Measurements from ENCODE around the gene PRKRIP1.

PRKRIP1 gene

DNA sequence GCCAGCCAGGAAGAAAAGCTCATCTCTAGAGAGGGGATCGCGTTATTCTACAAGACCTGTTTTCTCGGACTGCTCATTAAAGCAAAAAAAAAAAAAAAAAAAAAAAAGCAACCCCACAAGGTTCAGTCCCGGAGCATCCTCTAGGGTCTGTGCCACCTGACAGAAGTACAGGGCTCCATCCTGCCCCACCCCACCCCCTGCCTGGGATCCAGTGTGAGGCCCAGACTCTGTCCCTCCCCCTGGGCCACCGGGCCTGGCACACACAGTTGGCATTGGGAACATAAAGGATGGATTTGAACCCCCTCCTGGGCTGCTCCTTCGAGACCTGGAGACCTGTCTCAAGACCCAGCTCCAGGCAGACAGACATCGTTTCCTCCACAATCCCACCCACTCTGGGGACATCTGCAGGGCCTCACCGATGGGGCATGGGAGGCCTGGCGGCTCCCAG, 37.9 kb downstream of the PRKRIP1 start:
- Histone ChIP-seq H3K9ac (ENCODE audit: low read depth, low read length) (peak overlapping the region; percentile 69; the same call in 1 of the 2 replicates), H3K9me3 (ENCODE audit: insufficient read depth, low read depth, low read length) (no peaks in the 10 kb centered on the region), H3K27ac (ENCODE audit: low read length) (no peak overlapping the region), H3K4me1 (ENCODE audit: insufficient read depth, low read length) (no peaks in the 10 kb centered on the region; the same call in 1 of the 2 replicates), H3K27me3 (ENCODE audit: insufficient read depth, low read length) (no peaks in the 10 kb centered on the region), H3K4me3 (ENCODE audit: low read length) (peak overlapping the region; percentile 87), H3K36me3 (ENCODE audit: insufficient read depth, low read depth, low read length) (no peaks in the 10 kb centered on the region)

GRCh38 chr7:102436118-102436517, 40.0 kb downstream of the PRKRIP1 start:
- Histone ChIP-seq H3K36me3 (ENCODE audit: insufficient read depth, low read depth, low read length) (no peaks in the 10 kb centered on the region), H3K27ac (ENCODE audit: low read length) (no peak overlapping the region), H3K9me3 (ENCODE audit: insufficient read depth, low read depth, low read length) (no peaks in the 10 kb centered on the region), H3K4me3 (ENCODE audit: low read length) (no peak overlapping the region), H3K9ac (ENCODE audit: low read depth, low read length) (no peak overlapping the region), H3K4me1 (ENCODE audit: insufficient read depth, low read length) (no peaks in the 10 kb centered on the region; the same call in 1 of the 2 replicates), H3K27me3 (ENCODE audit: insufficient read depth, low read length) (no peaks in the 10 kb centered on the region)

- H3K9ac ChIP-seq (ENCODE audit: low read depth, low read length): peak overlapping the region; percentile 21
- H3K36me3 ChIP-seq (ENCODE audit: insufficient read depth, low read depth, low read length): no peaks in the 10 kb centered on the region
- H3K27me3 ChIP-seq (ENCODE audit: insufficient read depth, low read length): no peaks in the 10 kb centered on the region
- H3K27ac ChIP-seq (ENCODE audit: low read length): no peak overlapping the region
- no peak overlapping the region for H3K4me3 ChIP-seq (ENCODE audit: low read length)
- peaks cover 6% of the 10 kb centered on the region; the same call in 1 of the 2 replicates for H3K4me1 ChIP-seq (ENCODE audit: insufficient read depth, low read length)
- H3K9me3 ChIP-seq (ENCODE audit: insufficient read depth, low read depth, low read length): no peaks in the 10 kb centered on the region
Observed at GRCh38 chr7:102439963-102440795, 44.0 kb downstream of the PRKRIP1 start.

- no peaks in the 10 kb centered on the region for H3K27me3 ChIP-seq (ENCODE audit: insufficient read depth, low read length)
- H3K4me1 ChIP-seq (ENCODE audit: insufficient read depth, low read length): peaks cover 6% of the 10 kb centered on the region; the same call in 1 of the 2 replicates
- H3K36me3 ChIP-seq (ENCODE audit: insufficient read depth, low read depth, low read length): 0 out of 2 replicates have a peak, but pooled peaks cover 6% of the 10 kb centered on the region
Observed at GRCh38 chr7:102444961-102445673, 49.0 kb downstream of the PRKRIP1 start.

GRCh38 chr7:102445674-102446071, 49.5 kb downstream of the PRKRIP1 start:
- H3K9ac ChIP-seq (ENCODE audit: low read depth, low read length): no peak overlapping the region
- peaks cover 6% of the 10 kb centered on the region; the same call in 1 of the 2 replicates for H3K4me1 ChIP-seq (ENCODE audit: insufficient read depth, low read length)
- H3K9me3 ChIP-seq (ENCODE audit: insufficient read depth, low read depth, low read length): no peaks in the 10 kb centered on the region
- H3K27me3 ChIP-seq (ENCODE audit: insufficient read depth, low read length): no peaks in the 10 kb centered on the region
- 0 out of 2 replicates have a peak, but pooled peaks cover 6% of the 10 kb centered on the region for H3K36me3 ChIP-seq (ENCODE audit: insufficient read depth, low read depth, low read length)
- no peak overlapping the region for H3K4me3 ChIP-seq (ENCODE audit: low read length)
- no peak overlapping the region for H3K27ac ChIP-seq (ENCODE audit: low read length)

More at GRCh38 chr7:102444961-102445673, 49.0 kb downstream of the PRKRIP1 start:
- H3K27ac ChIP-seq (ENCODE audit: low read length): no peak overlapping the region
- no peak overlapping the region for H3K4me3 ChIP-seq (ENCODE audit: low read length)
- H3K9me3 ChIP-seq (ENCODE audit: insufficient read depth, low read depth, low read length): no peaks in the 10 kb centered on the region
- H3K9ac ChIP-seq (ENCODE audit: low read depth, low read length): no peak overlapping the region

- H3K4me1 ChIP-seq (ENCODE audit: insufficient read depth, low read length): peaks cover 6% of the 10 kb centered on the region; the same call in 1 of the 2 replicates
- H3K9me3 ChIP-seq (ENCODE audit: insufficient read depth, low read depth, low read length): no peaks in the 10 kb centered on the region
- H3K27me3 ChIP-seq (ENCODE audit: insufficient read depth, low read length): no peaks in the 10 kb centered on the region
- H3K9ac ChIP-seq (ENCODE audit: low read depth, low read length): no peak overlapping the region
- no peak overlapping the region for H3K4me3 ChIP-seq (ENCODE audit: low read length)
- H3K36me3 ChIP-seq (ENCODE audit: insufficient read depth, low read depth, low read length): 0 out of 2 replicates have a peak, but pooled peaks cover 6% of the 10 kb centered on the region
- H3K27ac ChIP-seq (ENCODE audit: low read length): no peak overlapping the region
Observed at GRCh38 chr7:102446387-102447156, 50.4 kb downstream of the PRKRIP1 start.

GRCh38 chr7:102447311-102447710, 51.1 kb downstream of the PRKRIP1 start:
- H3K4me1 ChIP-seq (ENCODE audit: insufficient read depth, low read length): peaks cover 2% of the 10 kb centered on the region; the same call in 1 of the 2 replicates
- 0 out of 2 replicates have a peak, but pooled peaks cover 6% of the 10 kb centered on the region for H3K36me3 ChIP-seq (ENCODE audit: insufficient read depth, low read depth, low read length)
- H3K9ac ChIP-seq (ENCODE audit: low read depth, low read length): no peak overlapping the region
- H3K9me3 ChIP-seq (ENCODE audit: insufficient read depth, low read depth, low read length): no peaks in the 10 kb centered on the region
- H3K4me3 ChIP-seq (ENCODE audit: low read length): no peak overlapping the region
- no peak overlapping the region for H3K27ac ChIP-seq (ENCODE audit: low read length)
- no peaks in the 10 kb centered on the region for H3K27me3 ChIP-seq (ENCODE audit: insufficient read depth, low read length)

DNA sequence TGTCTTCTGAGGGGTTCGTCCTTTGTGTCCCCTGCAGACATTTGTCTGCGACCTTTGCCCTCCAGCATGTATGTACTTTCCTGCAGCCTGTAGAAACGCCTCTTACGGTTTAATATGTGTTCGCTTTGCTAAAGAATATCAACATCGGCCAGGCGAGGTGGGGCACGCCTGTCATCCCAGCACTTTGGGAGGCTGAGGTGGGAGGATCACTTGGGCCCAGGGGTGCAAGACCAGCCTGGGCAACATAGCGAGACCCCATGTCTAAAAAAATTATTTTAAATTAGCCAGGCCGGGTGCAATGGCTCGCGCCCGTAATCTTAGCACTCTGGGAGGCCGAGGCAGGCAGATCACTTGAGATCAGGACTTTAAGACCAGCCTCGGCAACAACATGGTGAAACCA, 53.0 kb downstream of the PRKRIP1 start:
- H3K27ac ChIP-seq (ENCODE audit: low read length): no peak overlapping the region
- H3K36me3 ChIP-seq (ENCODE audit: insufficient read depth, low read depth, low read length): 0 out of 2 replicates have a peak, but pooled peaks cover 6% of the 10 kb centered on the region
- H3K9ac ChIP-seq (ENCODE audit: low read depth, low read length): no peak overlapping the region
- no peaks in the 10 kb centered on the region for H3K9me3 ChIP-seq (ENCODE audit: insufficient read depth, low read depth, low read length)
- H3K4me1 ChIP-seq (ENCODE audit: insufficient read depth, low read length): peaks cover 2% of the 10 kb centered on the region; the same call in 1 of the 2 replicates
- no peak overlapping the region for H3K4me3 ChIP-seq (ENCODE audit: low read length)
- H3K27me3 ChIP-seq (ENCODE audit: insufficient read depth, low read length): no peaks in the 10 kb centered on the region

GRCh38 chr7:102450242-102450641, 54.1 kb downstream of the PRKRIP1 start:
- Histone ChIP-seq H3K9me3 (ENCODE audit: insufficient read depth, low read depth, low read length) (no peaks in the 10 kb centered on the region), H3K27ac (ENCODE audit: low read length) (no peak overlapping the region), H3K4me1 (ENCODE audit: insufficient read depth, low read length) (peaks cover 2% of the 10 kb centered on the region; the same call in 1 of the 2 replicates), H3K9ac (ENCODE audit: low read depth, low read length) (no peak overlapping the region), H3K27me3 (ENCODE audit: insufficient read depth, low read length) (no peaks in the 10 kb centered on the region), H3K36me3 (ENCODE audit: insufficient read depth, low read depth, low read length) (0 out of 2 replicates have a peak, but pooled peaks cover 6% of the 10 kb centered on the region), H3K4me3 (ENCODE audit: low read length) (no peak overlapping the region)

- H3K4me3 ChIP-seq (ENCODE audit: low read length): no peak overlapping the region
- H3K27ac ChIP-seq (ENCODE audit: low read length): no peak overlapping the region
- H3K9me3 ChIP-seq (ENCODE audit: insufficient read depth, low read depth, low read length): no peaks in the 10 kb centered on the region
- no peak overlapping the region for H3K9ac ChIP-seq (ENCODE audit: low read depth, low read length)
- H3K4me1 ChIP-seq (ENCODE audit: insufficient read depth, low read length): peaks cover 2% of the 10 kb centered on the region; the same call in 1 of the 2 replicates
- no peaks in the 10 kb centered on the region for H3K27me3 ChIP-seq (ENCODE audit: insufficient read depth, low read length)
- peaks cover 9% of the 10 kb centered on the region for H3K36me3 ChIP-seq (ENCODE audit: insufficient read depth, low read depth, low read length)
Observed at GRCh38 chr7:102451371-102452054, 55.4 kb downstream of the PRKRIP1 start.

All from iPS-20b (cell line).